ENCODE data around the gene RADIL.
A peak's percentile ranks its signal among the peaks of the same experiment; 100 is the strongest.

The RADIL gene

GRCh38 chr7:4831723-4832495, 51.6 kb downstream of the RADIL start:
- DNase-seq, result no peak

- peak; percentile 57 for DNase-seq
These were observed 53.3 kb downstream of the RADIL start for GRCh38 chr7:4830176-4830575.

GRCh38 chr7:4828720-4829383, 54.7 kb downstream of the RADIL start:
- no peak for DNase-seq

GRCh38 chr7:4825081-4825480, 58.4 kb downstream of the RADIL start:
- no peak for DNase-seq

GRCh38 chr7:4824120-4824775, 59.3 kb downstream of the RADIL start:
- DNase-seq, result no peak

GRCh38 chr7:4823441-4824119, 59.9 kb downstream of the RADIL start:
- no peak for DNase-seq

- no peak for DNase-seq
These were observed 60.8 kb downstream of the RADIL start for GRCh38 chr7:4822677-4823076.

GRCh38 chr7:4820967-4821471, 62.5 kb downstream of the RADIL start:
- no peak for DNase-seq

GRCh38 chr7:4820405-4820966, 63.0 kb downstream of the RADIL start:
- no peak for DNase-seq

GRCh38 chr7:4819560-4820404, 63.7 kb downstream of the RADIL start:
- no peak for DNase-seq

GRCh38 chr7:4818000-4818794, 65.3 kb downstream of the RADIL start:
- no peak for DNase-seq

GRCh38 chr7:4817178-4817901, 66.2 kb downstream of the RADIL start:
- DNase-seq, result no peak

GRCh38 chr7:4816419-4817080, 67.0 kb downstream of the RADIL start:
- DNase-seq, result no peak

- no peak for DNase-seq
These were observed 67.7 kb downstream of the RADIL start for GRCh38 chr7:4815609-4816418.

- DNase-seq, result no peak
These were observed 68.4 kb downstream of the RADIL start for GRCh38 chr7:4815121-4815520.

- DNase-seq, result no peak
These were observed 69.1 kb downstream of the RADIL start for GRCh38 chr7:4814433-4814832.

- no peak for DNase-seq
These were observed 73.8 kb downstream of the RADIL start for GRCh38 chr7:4809666-4810065.

- DNase-seq, result peak; percentile 48
These were observed 74.4 kb downstream of the RADIL start for GRCh38 chr7:4809091-4809591.

- DNase-seq, result no peak
These were observed 75.0 kb downstream of the RADIL start for GRCh38 chr7:4808565-4808964.

Measured in activated T-cell treated with anti-CD3 and anti-CD28 coated beads, Interleukin-2, amount 50 U/mL, for 1 hour (primary cell).